DOHH2 (cell line): ENCODE measurements around the gene KRR1.
A peak's percentile ranks its signal among the peaks of the same experiment; 100 is the strongest.

Experiments used
- H3F3A ChIP-seq: fragments of 200-600 bp; sonication (generic), shearing (Covaris generic); 2 replicates; pipeline ENCODE4 v1.6.0; 2016; ENCODE audit warnings: antibody characterized with exemption, mild to moderate bottlenecking; ENCODE audit not compliant: control insufficient read depth, insufficient read depth
- H3K27ac ChIP-seq: fragments of 200-600 bp; sonication (generic); 2 replicates; pipeline ENCODE4 v1.5.1; 2014; ENCODE audit warnings: low read depth, mild to moderate bottlenecking, low read length, moderate library complexity
- H3K27me3 ChIP-seq: fragments of 200-600 bp; sonication (generic); 2 replicates; pipeline ENCODE4 v1.6.1; 2014; ENCODE audit warnings: mild to moderate bottlenecking, low read length, mixed read lengths; ENCODE audit not compliant: control insufficient read depth
- H3K36me3 ChIP-seq: fragments of 200-600 bp; sonication (generic); 2 replicates; pipeline ENCODE4 v1.6.1; 2014; ENCODE audit warnings: mild to moderate bottlenecking, low read length, moderate library complexity, mixed read lengths; ENCODE audit not compliant: control insufficient read depth
- H3K4me1 ChIP-seq: fragments of 200-600 bp; sonication (generic); 2 replicates; pipeline ENCODE4 v1.6.1; 2014; ENCODE audit warnings: mild to moderate bottlenecking, low read length, mixed read lengths; ENCODE audit not compliant: control insufficient read depth
- H3K4me2 ChIP-seq: fragments of 200-600 bp; sonication (generic); 2 replicates; pipeline ENCODE4 v1.6.0; 2014; ENCODE audit warnings: mild to moderate bottlenecking, low read length, moderate library complexity
- H3K4me3 ChIP-seq: fragments of 200-600 bp; sonication (generic); 2 replicates; pipeline ENCODE4 v1.5.1; 2014; ENCODE audit warnings: mild to moderate bottlenecking, low read length, mixed read lengths
- H3K79me2 ChIP-seq: fragments of 200-600 bp; sonication (generic); 2 replicates; pipeline ENCODE4 v1.6.1; 2014; ENCODE audit warnings: mild to moderate bottlenecking, low read length, mixed read lengths; ENCODE audit not compliant: control insufficient read depth
- H3K9me2 ChIP-seq: fragments of 200-600 bp; sonication (generic); replicated peaks from 2 replicates; pipeline ENCODE4 v1.6.1; 2014; ENCODE audit warnings: mild to moderate bottlenecking, low read length, mixed read lengths; ENCODE audit not compliant: control insufficient read depth
- H3K9me3 ChIP-seq: fragments of 200-600 bp; sonication (generic); 2 replicates; pipeline ENCODE4 v1.6.1; 2014; ENCODE audit warnings: antibody characterized with exemption, low read length, mixed read lengths; ENCODE audit not compliant: control insufficient read depth, insufficient read depth
- H4K20me1 ChIP-seq: fragments of 200-600 bp; sonication (generic); 2 replicates; pipeline ENCODE4 v1.6.0; 2014; ENCODE audit warnings: low read depth, mild to moderate bottlenecking, antibody characterized with exemption, low read length, moderate library complexity; ENCODE audit not compliant: control insufficient read depth, insufficient read depth
- CTCF ChIP-seq: fragments of 200-600 bp; sonication (generic); IDR thresholded peaks from one replicate; pipeline ENCODE4 v1.5.1; 2014; ENCODE audit warnings: antibody characterized with exemption, mild to moderate bottlenecking, low read depth, low read length; ENCODE audit not compliant: poor library complexity, severe bottlenecking
- EZH2phosphoT487 ChIP-seq: fragments of 200-600 bp; sonication (generic); IDR thresholded peaks from 2 replicates; pipeline ENCODE4 v1.6.1; 2017; ENCODE audit warnings: borderline replicate concordance, mild to moderate bottlenecking, antibody characterized with exemption, low read length, moderate library complexity, mixed read lengths

Gene KRR1

GRCh38 chr12:75482646-75483045, 28.8 kb downstream of the KRR1 start:
- Histone ChIP-seq H3K4me1 (peaks cover 67% of the 10 kb centered on the region), H3K9me3 (no peaks in the 10 kb centered on the region), H3K4me2 (peak overlapping the region; percentile 73), H3K9me2 (no peaks in the 10 kb centered on the region), H3K27ac (peak overlapping the region; percentile 87), H3K79me2 (peaks cover 52% of the 10 kb centered on the region), H3K36me3 (peaks cover 46% of the 10 kb centered on the region), H4K20me1 (no peaks in the 10 kb centered on the region), H3K27me3 (no peaks in the 10 kb centered on the region), H3K4me3 (peak overlapping the region; percentile 76), H3F3A (peaks cover 26% of the 10 kb centered on the region)
- TF ChIP-seq CTCF (no peak), EZH2phosphoT487 (no peak)

GRCh38 chr12:75481774-75482173, 29.6 kb downstream of the KRR1 start:
- Histone ChIP-seq H3K9me3 (no peaks in the 10 kb centered on the region), H3F3A (peaks cover 24% of the 10 kb centered on the region), H3K4me2 (peak overlapping the region; percentile 73), H3K36me3 (peaks cover 46% of the 10 kb centered on the region), H3K27me3 (no peaks in the 10 kb centered on the region), H3K4me1 (peaks cover 74% of the 10 kb centered on the region), H3K79me2 (peaks cover 52% of the 10 kb centered on the region), H3K4me3 (peak overlapping the region; percentile 76), H4K20me1 (no peaks in the 10 kb centered on the region), H3K27ac (peak overlapping the region; percentile 87), H3K9me2 (no peaks in the 10 kb centered on the region)
- TF ChIP-seq EZH2phosphoT487 (no peak), CTCF (no peak)

GRCh38 chr12:75481013-75481705, 30.2 kb downstream of the KRR1 start:
- Histone ChIP-seq H3K4me1 (peaks cover 77% of the 10 kb centered on the region), H3K9me2 (no peaks in the 10 kb centered on the region), H3K4me2 (peak overlapping the region; percentile 73), H3K79me2 (peaks cover 47% of the 10 kb centered on the region), H3K4me3 (peak overlapping the region; percentile 76), H3K9me3 (no peaks in the 10 kb centered on the region), H4K20me1 (no peaks in the 10 kb centered on the region), H3F3A (peaks cover 24% of the 10 kb centered on the region), H3K27ac (peak overlapping the region; percentile 87), H3K27me3 (no peaks in the 10 kb centered on the region), H3K36me3 (peaks cover 41% of the 10 kb centered on the region)
- TF ChIP-seq EZH2phosphoT487 (no peak), CTCF (no peak)
